ENCODE measurements around the gene HIPK1.
"Not testable (repeated sequence)": the region's sequence is repeated elsewhere in the genome, so short reads cannot be mapped to it uniquely, and the experiment has no call there.

HIPK1 gene

DNA sequence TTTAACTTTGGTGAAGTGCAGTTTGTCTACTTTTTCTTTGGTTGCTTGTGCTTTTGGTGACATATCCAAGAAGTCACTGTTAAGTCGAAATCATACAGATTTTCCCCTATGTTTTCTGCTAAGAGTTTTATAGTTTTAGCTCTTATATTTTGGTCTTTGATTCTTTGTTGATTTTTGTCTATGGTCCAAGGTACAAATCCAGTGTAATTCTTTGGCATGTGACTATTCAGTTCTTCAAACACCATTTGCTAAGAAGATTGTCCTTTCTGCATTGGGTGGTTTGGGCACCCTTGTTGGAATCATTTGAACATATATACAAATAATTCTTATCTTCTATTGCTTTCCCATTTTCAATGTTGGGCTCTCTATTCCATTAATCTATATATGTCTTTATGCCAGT, 16.2 kb downstream of the HIPK1 start:
- no peak for DNase-seq (ENCODE audit: low read depth)

DNA sequence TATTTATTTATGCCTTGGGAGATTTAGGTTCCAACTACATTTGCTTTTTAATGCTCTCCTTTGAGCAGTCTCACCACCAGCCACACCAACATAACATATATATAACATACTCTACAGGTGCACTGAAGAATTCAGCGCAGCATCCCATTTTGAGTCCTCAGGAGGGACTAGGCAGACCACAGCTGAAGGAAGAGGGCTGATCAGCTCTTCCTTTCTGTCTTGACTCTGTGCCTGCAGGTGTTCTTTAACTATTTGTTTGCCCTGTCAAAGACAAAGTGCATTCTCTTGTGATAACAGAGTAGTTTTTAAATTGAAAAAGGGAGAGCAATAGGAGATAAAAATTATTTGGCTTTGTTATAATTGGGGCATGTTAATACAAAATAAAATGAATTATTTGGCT, 17.0 kb downstream of the HIPK1 start:
- no peak for DNase-seq (ENCODE audit: low read depth)

DNA sequence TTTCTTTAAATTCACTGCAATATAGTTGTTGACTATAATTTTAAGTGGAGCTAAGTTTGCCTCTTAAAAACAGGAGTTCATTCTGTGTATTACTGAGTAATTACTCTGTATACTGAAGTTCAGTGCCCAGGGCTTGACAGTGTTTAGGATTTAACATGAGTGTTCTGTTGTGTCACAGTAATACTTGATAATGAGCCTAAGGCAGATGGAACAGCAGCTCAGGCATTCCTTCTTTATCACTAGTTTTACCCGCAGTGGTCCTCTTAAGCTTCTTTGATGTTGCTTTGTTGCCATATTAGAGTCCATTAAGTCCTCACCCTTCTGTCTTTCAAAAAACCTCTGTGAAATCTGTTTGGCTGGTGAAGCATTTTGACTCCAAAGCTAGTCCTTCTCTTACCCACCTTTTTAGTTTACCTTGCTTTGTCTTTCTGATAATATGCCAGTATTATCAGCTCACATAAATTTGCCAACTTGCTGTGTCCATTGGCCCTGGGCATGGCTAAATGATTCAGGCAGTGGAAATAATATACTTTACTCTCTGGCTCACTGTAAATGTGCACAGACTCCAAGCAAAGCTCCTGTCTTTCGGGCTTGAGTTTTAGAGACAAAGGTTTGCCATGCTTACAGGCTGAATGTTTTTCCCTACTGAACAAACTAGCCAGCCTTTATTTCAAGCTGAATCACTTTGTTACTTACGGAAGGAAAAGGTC, 17.7 kb downstream of the HIPK1 start:
- DNase-seq (ENCODE audit: low read depth) = no peak

DNA sequence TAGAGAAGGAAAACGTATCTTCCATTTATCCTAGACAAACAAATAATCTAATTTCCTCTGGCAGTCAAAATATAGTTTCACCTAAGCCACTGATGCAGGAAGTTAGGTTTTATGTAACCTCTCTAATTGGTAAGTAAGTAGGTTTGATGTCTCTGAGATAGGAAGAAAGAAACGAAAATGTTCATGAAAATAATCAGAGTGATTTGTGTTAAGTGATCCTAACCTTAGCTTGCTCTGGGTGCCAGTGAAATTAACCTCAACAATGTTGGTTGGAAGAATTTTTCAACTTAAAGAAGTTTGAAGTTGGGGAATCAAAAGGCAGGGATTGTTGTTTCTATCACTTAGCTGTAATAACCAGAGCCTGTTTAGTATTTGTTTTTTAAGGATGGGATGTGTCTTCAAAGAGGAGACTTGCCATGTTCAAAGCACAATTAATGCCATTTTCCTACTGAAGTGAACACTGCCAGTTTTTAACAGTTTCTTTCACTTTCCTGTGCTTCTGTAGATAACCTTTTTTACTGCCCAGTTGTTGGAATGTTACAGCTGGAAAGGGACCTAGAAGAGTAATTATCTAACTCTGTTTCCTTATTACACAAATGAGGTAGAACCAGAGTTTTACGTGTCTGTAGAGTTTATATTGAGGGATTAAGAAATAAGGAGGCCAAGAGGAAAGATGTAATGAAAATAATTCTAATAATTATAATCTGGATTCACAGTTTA, 18.4 kb downstream of the HIPK1 start:
- no peak for DNase-seq (ENCODE audit: low read depth)

DNA sequence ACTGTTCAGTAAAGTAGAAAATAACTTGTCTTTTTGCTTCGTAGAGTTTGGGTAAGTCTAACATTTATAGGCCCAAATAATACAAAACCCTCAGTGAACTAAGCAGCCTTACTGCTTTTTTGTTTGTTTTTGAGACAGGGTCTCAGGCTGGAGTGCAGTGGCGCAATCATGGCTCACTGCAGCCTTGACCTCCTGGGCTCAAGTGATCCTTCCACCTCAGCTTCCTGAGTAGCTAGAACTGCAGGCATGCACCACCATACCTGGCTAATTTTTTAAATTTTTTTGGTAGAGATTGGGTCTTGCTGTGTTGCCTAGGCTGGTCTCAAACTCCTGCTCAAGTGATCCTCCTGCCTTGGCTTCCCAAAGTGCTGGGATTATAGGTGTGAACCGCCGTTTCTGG, 19.0 kb downstream of the HIPK1 start:
- not testable (repeated sequence) for DNase-seq (ENCODE audit: low read depth)

DNA sequence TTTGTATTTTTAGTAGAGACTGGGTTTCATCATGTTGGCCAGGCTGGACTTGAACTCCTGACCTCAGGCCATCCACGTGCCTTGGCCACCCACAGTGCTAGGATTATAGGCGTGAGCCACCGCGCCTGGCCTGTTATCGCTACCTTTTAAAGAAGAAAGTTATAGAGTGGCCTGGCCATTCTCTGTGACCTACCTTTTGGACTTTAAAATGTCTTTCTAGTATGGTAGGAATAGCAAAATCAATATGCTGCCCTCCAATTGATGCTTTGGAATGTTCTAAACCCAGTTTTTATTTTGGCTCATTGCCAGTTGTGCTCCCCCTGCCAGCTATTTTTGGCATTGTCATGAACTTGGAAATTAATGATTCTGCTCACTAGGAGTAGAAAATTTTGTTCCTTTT, 19.9 kb downstream of the HIPK1 start:
- no peak for DNase-seq (ENCODE audit: low read depth)

DNA sequence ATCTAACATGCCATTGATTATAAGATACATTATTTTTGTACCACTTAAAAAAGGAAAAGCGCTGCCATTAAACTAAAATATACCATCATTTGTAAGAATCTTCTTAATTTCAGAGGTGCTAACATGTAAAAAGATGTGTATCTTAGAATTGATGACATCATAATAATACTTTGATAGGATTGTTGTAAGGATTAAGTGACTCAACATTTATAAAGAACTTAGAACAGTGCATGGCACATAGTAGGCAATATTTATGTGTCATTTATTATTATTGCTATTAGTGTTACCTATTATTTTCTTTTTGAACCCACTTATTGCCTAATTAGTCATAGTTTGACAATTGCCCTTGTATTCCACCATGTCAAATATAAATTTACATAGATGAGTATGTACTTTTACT, 21.8 kb downstream of the HIPK1 start:
- DNase-seq (ENCODE audit: low read depth) = no peak

DNA sequence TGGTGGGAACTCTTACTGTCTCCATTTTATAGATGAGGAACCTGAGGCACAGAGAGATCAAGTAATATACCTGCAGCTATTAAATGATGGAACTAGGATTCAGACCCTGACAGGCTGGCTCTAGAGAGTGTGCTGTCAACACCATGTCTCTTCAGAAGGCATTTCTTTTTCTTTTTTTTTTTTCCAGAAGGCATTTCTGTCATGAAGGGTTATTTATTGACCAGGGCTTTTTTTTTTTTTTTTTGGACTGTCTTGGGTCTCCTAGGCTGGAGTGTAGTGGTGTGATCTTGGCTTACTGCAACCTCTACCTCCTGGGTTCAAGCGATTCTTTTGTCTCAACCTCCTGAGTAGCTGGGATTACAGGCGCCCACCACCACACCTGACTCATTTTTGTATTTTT, 22.6 kb downstream of the HIPK1 start:
- DNase-seq (ENCODE audit: low read depth) = no peak

DNA sequence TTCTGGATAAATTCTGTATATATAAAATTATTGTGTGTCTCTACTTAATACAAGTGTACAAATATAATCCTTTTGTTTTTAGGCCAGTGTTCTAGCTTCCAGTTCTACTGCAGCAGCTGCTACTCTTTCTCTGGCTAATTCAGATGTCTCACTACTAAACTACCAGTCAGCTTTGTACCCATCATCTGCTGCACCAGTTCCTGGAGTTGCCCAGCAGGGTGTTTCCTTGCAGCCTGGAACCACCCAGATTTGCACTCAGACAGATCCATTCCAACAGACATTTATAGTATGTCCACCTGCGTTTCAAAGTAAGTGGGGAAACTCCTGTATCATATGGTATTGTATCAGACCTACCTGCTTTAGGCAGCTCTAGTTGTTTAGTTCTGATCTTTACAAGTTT, 28.9 kb downstream of the HIPK1 start:
- no peak for DNase-seq (ENCODE audit: low read depth)

DNA sequence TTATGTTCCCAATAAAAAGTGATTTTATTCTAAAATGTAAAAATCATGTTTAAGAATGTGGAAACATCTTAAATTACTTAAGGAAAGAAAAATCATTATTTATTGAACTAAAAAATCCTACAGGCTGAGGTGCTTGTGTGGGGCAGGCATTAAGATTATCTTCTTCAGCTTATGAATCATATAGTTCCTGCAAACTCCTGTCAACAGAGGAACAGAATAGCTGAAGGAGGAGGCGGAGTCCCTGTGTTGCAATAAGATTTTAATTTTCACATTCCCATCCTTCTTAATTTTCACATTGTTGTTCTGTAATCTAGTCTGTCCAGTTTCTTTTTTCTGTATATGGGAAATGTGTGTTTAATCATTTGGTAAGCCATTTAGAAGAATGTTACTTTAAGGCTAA, 29.6 kb downstream of the HIPK1 start:
- no peak for DNase-seq (ENCODE audit: low read depth)

DNA sequence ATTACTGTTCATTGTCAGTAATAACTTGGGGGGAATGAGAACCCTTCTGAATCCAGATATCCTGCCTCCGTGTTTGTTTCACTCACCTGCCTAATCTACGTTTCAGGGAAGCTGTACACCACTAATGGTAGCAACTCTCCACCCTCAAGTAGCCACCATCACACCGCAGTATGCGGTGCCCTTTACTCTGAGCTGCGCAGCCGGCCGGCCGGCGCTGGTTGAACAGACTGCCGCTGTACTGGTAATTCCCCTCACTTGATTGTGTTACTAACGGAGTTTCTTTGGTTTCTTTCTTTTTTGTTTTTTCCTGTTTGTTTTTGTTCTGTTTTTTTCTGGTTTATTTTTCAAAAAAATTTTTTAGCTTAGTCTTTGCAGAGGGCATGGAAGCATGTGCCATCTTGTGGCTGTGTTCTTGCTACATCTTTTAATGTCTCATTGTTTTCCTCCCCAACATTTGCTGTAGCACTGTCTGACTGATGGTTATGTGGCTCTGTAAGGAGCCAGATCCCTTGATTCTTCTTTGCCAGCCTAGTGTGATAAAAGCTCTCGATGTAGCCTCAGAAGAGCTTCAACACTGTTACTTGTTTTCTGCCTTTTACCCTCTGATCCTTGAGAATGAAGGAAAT, 34.3 kb downstream of the HIPK1 start:
- no peak for DNase-seq (ENCODE audit: low read depth)

DNA sequence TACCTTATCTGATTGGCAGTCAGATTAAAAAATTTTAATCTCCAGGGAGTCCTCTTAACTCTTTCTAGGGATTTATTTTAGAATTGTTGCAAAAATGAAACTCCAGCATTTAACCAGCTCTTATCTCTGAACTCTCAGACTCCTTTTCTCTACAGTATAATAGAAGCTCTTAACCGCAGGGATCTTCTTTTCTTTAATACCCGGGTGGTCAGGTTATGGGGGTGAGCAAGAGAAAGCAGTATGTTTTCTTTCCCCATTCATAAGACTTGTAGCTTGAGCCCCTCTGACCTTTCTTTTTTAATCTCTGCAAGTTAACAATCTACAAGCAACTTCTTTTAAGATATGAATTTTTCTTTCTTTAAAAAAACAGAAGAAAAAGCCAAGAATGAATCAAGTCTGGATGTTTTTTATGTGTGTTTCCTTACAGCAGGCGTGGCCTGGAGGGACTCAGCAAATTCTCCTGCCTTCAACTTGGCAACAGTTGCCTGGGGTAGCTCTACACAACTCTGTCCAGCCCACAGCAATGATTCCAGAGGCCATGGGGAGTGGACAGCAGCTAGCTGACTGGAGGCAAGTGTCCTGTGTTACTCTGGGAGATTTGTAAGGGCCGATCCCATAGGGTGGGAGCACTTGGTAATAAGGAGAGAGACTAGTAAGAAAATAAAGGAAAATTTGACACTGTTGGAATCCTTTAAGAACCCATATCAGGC, 36.7 kb downstream of the HIPK1 start:
- no peak for DNase-seq (ENCODE audit: low read depth)

DNA sequence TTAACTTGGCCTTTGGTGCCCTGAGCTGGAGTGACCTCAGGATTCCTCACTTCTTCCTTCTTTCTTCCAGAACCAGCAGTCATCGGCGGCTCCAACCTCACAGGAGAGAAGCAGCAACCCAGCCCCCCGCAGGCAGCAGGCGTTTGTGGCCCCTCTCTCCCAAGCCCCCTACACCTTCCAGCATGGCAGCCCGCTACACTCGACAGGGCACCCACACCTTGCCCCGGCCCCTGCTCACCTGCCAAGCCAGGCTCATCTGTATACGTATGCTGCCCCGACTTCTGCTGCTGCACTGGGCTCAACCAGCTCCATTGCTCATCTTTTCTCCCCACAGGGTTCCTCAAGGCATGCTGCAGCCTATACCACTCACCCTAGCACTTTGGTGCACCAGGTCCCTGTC, 43.8 kb downstream of the HIPK1 start:
- no peak for DNase-seq (ENCODE audit: low read depth)

DNA sequence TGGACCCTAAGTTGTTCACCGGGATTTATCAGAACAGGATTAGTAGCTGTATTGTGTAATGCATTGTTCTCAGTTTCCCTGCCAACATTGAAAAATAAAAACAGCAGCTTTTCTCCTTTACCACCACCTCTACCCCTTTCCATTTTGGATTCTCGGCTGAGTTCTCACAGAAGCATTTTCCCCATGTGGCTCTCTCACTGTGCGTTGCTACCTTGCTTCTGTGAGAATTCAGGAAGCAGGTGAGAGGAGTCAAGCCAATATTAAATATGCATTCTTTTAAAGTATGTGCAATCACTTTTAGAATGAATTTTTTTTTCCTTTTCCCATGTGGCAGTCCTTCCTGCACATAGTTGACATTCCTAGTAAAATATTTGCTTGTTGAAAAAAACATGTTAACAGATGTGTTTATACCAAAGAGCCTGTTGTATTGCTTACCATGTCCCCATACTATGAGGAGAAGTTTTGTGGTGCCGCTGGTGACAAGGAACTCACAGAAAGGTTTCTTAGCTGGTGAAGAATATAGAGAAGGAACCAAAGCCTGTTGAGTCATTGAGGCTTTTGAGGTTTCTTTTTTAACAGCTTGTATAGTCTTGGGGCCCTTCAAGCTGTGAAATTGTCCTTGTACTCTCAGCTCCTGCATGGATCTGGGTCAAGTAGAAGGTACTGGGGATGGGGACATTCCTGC, 46.2 kb downstream of the HIPK1 start:
- DNase-seq (ENCODE audit: low read depth) = no peak

DNA sequence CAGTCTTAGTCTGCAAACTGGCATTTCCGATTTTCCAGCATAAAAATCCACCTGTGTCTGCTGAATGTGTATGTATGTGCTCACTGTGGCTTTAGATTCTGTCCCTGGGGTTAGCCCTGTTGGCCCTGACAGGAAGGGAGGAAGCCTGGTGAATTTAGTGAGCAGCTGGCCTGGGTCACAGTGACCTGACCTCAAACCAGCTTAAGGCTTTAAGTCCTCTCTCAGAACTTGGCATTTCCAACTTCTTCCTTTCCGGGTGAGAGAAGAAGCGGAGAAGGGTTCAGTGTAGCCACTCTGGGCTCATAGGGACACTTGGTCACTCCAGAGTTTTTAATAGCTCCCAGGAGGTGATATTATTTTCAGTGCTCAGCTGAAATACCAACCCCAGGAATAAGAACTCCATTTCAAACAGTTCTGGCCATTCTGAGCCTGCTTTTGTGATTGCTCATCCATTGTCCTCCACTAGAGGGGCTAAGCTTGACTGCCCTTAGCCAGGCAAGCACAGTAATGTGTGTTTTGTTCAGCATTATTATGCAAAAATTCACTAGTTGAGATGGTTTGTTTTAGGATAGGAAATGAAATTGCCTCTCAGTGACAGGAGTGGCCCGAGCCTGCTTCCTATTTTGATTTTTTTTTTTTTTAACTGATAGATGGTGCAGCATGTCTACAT, 47.6 kb downstream of the HIPK1 start:
- no peak for DNase-seq (ENCODE audit: low read depth)

DNA sequence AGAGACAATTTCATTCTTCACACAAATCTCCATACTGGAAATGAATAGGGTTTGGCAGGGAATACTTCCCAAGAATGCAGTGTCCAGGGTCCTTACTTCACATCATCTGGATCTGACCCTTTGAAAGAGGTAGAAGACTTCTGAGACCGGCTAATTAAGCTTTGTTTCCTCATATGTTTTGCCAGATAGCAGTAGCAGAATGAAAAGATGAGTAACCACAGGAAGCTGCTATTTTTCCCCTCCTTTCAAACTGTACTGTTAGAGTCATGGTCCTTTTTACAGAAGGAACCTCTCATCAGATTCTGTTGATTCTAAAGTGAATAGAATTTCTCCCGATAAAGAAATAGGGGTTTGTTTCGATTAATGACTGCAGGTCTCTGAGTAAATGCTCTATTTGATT, 48.8 kb downstream of the HIPK1 start:
- DNase-seq (ENCODE audit: low read depth) = no peak

DNA sequence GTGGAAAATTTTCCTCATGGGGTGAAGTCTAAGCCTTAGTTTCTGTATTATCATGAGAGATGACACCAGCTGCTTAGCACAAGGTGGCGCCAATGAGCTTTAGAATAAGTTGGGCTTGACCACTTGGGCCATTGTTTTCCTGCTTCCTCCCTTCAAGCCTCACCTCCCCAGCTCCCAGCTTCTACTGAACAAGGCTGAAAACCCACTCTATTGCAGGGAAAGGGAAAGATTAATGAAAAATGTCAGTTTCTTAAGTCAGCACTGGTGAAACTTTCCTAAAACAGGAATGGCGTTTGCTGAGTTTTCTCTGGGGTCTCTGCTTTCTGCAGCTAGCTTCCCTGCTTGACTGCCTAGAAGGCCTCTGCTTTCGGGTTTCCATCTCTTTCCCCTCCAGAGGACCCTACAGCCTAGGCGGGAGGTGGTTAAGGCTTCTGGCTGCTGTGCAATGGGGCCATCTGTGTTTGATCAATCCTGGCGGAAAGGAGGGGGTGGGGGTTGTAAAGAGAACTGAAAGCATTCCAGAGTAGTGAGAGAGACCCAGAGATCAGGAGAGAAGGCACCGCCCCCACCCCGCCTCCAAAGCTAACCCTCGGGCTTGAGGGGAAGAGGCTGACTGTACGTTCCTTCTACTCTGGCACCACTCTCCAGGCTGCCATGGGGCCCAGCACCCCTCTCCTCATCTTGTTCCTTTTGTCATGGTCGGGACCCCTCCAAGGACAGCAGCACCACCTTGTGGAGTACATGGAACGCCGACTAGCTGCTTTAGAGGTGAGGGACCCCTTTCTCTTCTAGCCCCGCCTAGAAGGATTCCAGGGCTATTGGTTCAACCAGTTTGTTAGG, 50.0 kb downstream of the HIPK1 start, which contains the start of gene OLFML3:
OLFML3 (plus strand) TSS at position 612 of the 840 bp plus-strand sequence; CDS start at position 655, 43 bp downstream.
- peak; percentile 84 for DNase-seq (ENCODE audit: low read depth)

DNA sequence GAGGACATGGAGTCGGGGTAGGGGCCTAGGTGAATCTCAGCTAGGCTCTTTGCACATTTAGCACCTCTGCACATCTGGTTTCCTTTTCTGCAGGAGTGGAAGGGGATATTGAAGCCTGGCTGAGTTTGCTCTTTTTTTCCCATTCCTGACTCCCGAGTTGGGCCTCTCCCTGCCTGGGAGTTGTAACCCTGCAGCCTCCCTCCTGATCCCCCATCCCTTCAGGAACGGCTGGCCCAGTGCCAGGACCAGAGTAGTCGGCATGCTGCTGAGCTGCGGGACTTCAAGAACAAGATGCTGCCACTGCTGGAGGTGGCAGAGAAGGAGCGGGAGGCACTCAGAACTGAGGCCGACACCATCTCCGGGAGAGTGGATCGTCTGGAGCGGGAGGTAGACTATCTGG, 51.0 kb downstream of the HIPK1 start:
- no peak for DNase-seq (ENCODE audit: low read depth)

DNA sequence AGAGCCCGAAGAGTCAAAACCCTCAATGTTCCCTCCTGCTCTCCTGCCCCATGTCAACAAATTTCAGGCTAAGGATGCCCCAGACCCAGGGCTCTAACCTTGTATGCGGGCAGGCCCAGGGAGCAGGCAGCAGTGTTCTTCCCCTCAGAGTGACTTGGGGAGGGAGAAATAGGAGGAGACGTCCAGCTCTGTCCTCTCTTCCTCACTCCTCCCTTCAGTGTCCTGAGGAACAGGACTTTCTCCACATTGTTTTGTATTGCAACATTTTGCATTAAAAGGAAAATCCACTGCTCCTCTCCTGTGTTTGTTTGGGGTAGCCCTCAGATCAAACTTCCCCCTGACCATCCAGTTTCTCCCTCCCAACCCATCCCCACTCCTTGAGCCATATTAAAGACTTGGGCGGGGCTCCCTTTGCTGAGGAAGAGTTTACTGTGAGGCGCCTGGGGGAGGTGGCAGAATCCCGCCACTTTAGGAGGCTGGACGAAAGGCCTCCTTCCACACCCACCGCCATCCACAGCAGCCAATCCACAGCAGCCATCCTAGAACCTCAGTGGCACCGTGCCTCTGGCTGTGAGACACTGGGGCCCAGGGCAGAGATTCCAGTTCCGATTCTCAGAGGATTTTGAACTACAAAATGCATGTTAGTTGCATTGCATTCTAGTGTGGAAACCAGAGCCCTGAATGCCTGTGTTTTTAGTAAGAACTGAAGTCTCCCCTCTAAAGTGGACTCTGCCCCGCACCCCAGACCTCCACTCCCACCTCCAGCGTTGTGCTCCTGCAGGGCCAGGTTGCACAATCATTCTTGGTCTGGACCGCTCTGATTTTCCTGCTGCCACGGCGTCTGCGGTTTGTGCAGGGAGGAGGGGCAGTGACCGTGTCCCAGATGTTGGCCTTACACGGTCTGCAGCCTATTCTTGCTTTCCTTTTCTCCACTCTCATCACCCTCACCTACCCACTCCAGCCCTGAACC, 53.1 kb downstream of the HIPK1 start:
- no peak for DNase-seq (ENCODE audit: low read depth)
